Endothelial cell of umbilical vein (primary cell): ENCODE results near the gene ZNF283. TPM values are rescaled to one million over a fixed set of nuclear protein-coding genes. Genes with fewer than 3 reads are reported as not detected.

Experiments used
- BruUV-seq: library from RNA; stranded (reverse); fragments of 400-500 nt; replicated peaks from 2 replicates; lab custom pipeline; 2021; lab: Mats Ljungman, UMichigan
- CTCF ChIA-PET: fragments of 300-600, 350-600 bp; sonication (Branson Sonifier 250); formaldehyde crosslinking; loops from one replicate; lab custom pipeline; 2021; ENCODE audit warnings: antibody characterized with exemption, inconsistent platforms; lab: Charles Lee
- POLR2A ChIA-PET: fragments of 300-600, 350-600 bp; sonication (Branson Sonifier 250); formaldehyde crosslinking; loops from one replicate; lab custom pipeline; 2021; ENCODE audit warnings: antibody characterized with exemption, inconsistent platforms; lab: Charles Lee
- DNase-seq: peaks from one replicate; pipeline ENCODE4 v3.0.0-alpha.2; 2011; ENCODE audit warnings: low read depth, low spot score
- FAIRE-seq: peaks from 2 replicates; lab custom pipeline; 2011; peaks lifted over from hg19 to GRCh38; lab: Jason Lieb, UNC
- H2AFZ ChIP-seq: 2 replicates; pipeline ENCODE4 v1.6.0; 2012; ENCODE audit warnings: low read depth, low read length, control low read depth, inconsistent platforms
- H3K27ac ChIP-seq: 2 replicates; pipeline ENCODE4 v1.5.1; 2011; ENCODE audit warnings: low read depth, mild to moderate bottlenecking, control low read depth, low read length, moderate library complexity; ENCODE audit not compliant: insufficient read depth
- H3K27me3 ChIP-seq, 2 experiments: 2 replicates each; pipeline versions ENCODE4 v1.6.0 to v1.6.1; 2011; ENCODE audit warnings: low read length in 2 of 2, mixed read lengths in 1 of 2; ENCODE audit not compliant: control insufficient read depth in 2 of 2, insufficient read depth in 2 of 2
- H3K36me3 ChIP-seq, 2 experiments: 2 replicates in 1 of 2; 3 replicates in 1 of 2; pipeline ENCODE4 v1.5.1; 2011; ENCODE audit warnings: low read length in 2 of 2, mild to moderate bottlenecking in 1 of 2, moderate library complexity in 1 of 2; ENCODE audit not compliant: control insufficient read depth in 2 of 2, insufficient read depth in 2 of 2; ENCODE audit errors: extremely low read depth in 1 of 2
- H3K4me1 ChIP-seq: 3 replicates; pipeline ENCODE4 v1.5.1; 2011; ENCODE audit warnings: mild to moderate bottlenecking, low read length; ENCODE audit not compliant: control insufficient read depth, insufficient read depth; ENCODE audit errors: extremely low read depth
- H3K4me2 ChIP-seq: 2 replicates; pipeline ENCODE4 v1.6.1; 2011; ENCODE audit warnings: low read length, control low read depth, mixed read lengths; ENCODE audit not compliant: insufficient read depth
- H3K4me3 ChIP-seq, 3 experiments: fragments of 200-600 bp in 1 of 3; sonication (generic), shearing (Covaris generic) in 1 of 3; replicated peaks in 1 of 3; 2 replicates each; pipeline ENCODE4 v1.5.1; 2011 to 2016; ENCODE audit warnings: control low read depth in 3 of 3, low read length in 3 of 3, mild to moderate bottlenecking in 2 of 3, inconsistent platforms in 1 of 3, low read depth in 1 of 3, moderate library complexity in 1 of 3; ENCODE audit not compliant: insufficient read depth in 1 of 3
- H3K79me2 ChIP-seq: 2 replicates; pipeline ENCODE4 v1.6.0; 2012; ENCODE audit warnings: low read length, inconsistent platforms; ENCODE audit not compliant: control insufficient read depth, insufficient read depth
- H3K9ac ChIP-seq: replicated peaks from 2 replicates; pipeline ENCODE3; 2011; ENCODE audit warnings: low read length, control low read depth; ENCODE audit not compliant: insufficient read depth; ENCODE audit errors: extremely low read depth
- H3K9me1 ChIP-seq: replicated peaks from 3 replicates; pipeline ENCODE4 v1.6.0; 2011; ENCODE audit warnings: mild to moderate bottlenecking, low read length; ENCODE audit not compliant: control insufficient read depth, insufficient read depth; ENCODE audit errors: extremely low read depth
- H3K9me3 ChIP-seq: replicated peaks from 2 replicates; pipeline ENCODE4 v1.5.1; 2012; ENCODE audit warnings: low read length, inconsistent platforms; ENCODE audit not compliant: control insufficient read depth, insufficient read depth
- H4K20me1 ChIP-seq: replicated peaks from 2 replicates; pipeline ENCODE3; 2011; ENCODE audit warnings: mild to moderate bottlenecking, low read length; ENCODE audit not compliant: control insufficient read depth, insufficient read depth; ENCODE audit errors: extremely low read depth
- EZH2 ChIP-seq: IDR thresholded peaks from 2 replicates; pipeline ENCODE4 v1.6.1; 2012; ENCODE audit warnings: borderline replicate concordance, low read depth, mild to moderate bottlenecking, moderate library complexity, low read length, inconsistent platforms; ENCODE audit not compliant: severe bottlenecking
- FOS ChIP-seq: IDR thresholded peaks from 2 replicates; pipeline ENCODE4 v1.6.1; 2011; ENCODE audit warnings: mild to moderate bottlenecking, low read length, moderate library complexity, borderline replicate concordance; ENCODE audit not compliant: insufficient read depth
- GATA2 ChIP-seq: IDR thresholded peaks from 2 replicates; pipeline ENCODE4 v1.7.0; 2011; ENCODE audit warnings: low read depth, mild to moderate bottlenecking, moderate library complexity, mixed read lengths, low read length; ENCODE audit not compliant: insufficient read length, insufficient read depth
- JUN ChIP-seq: IDR thresholded peaks from 2 replicates; pipeline ENCODE4 v1.6.1; 2011; ENCODE audit warnings: borderline replicate concordance, low read depth; ENCODE audit not compliant: insufficient read length, insufficient read depth
- MYC ChIP-seq: IDR thresholded peaks from one replicate; pipeline ENCODE4 v1.6.1; 2011; ENCODE audit warnings: mild to moderate bottlenecking, low read depth, low read length
- POLR2A ChIP-seq: IDR thresholded peaks from 2 replicates; pipeline ENCODE4 v1.6.1; 2012; ENCODE audit warnings: low read depth, mild to moderate bottlenecking, control low read depth, low read length
- POLR2AphosphoS5 ChIP-seq: IDR thresholded peaks from 2 replicates; pipeline ENCODE4 v1.6.1; 2012; ENCODE audit warnings: low read depth, mild to moderate bottlenecking, control low read depth, low read length, moderate library complexity; ENCODE audit not compliant: insufficient read depth
- dilution Hi-C: fragments of 300-500 bp; cut with MboI; formaldehyde crosslinking; loops from one replicate; pipeline ENCODE4 v1.15.0; 2019; ENCODE audit warnings: low sequenced_read_pairs; ENCODE audit not compliant: extremely low pct_ligation_motif_present
- intact Hi-C: fragments of 100-400 bp; cut with micrococcal nuclease; formaldehyde crosslinking; loops from one replicate; pipeline ENCODE4 v1.10.0; 2022
- polyA plus RNA-seq, 4 experiments: library from polyadenylated mRNA; depleted of rRNA in 3 of 4; stranded (reverse) in 3 of 4; unstranded in 1 of 4; fragments of >200 nt; gene quantifications; 2 replicates each; pipeline versions ENCODE4 v1.2.1 to v1.2.3, GENCODE V29; 2011 to 2012; ENCODE audit warnings: missing spikeins in 1 of 4
- total RNA-seq: library from RNA; stranded (reverse); gene quantifications from 2 replicates; pipeline ENCODE4 v1.2.3, GENCODE V29; 2021
- TF ChIP-seq, protein P1 (sequence below), 2 donors: IDR thresholded peaks; 1 replicate in 1 of 2; 2 replicates in 1 of 2; pipeline ENCODE4 v1.5.1; 2011; ENCODE audit warnings: low read length in 2 of 2, mild to moderate bottlenecking in 2 of 2, moderate library complexity in 2 of 2, control low read depth in 1 of 2, inconsistent platforms in 1 of 2, low read depth in 1 of 2; ENCODE audit not compliant: insufficient read depth in 1 of 2; ENCODE audit errors: extremely low read depth in 1 of 2
- TF ChIP-seq, protein P2 (sequence below): IDR thresholded peaks from 2 replicates; pipeline ENCODE4 v1.6.1; 2011; ENCODE audit not compliant: insufficient read depth, insufficient read length

The ZNF283 gene
- total and polyA plus RNA-seq, 2 donors (not counting 3 experiments of a cell fraction or from before 2014, with no cell fraction given), result 1.9 to 10.7 TPM

DNA sequence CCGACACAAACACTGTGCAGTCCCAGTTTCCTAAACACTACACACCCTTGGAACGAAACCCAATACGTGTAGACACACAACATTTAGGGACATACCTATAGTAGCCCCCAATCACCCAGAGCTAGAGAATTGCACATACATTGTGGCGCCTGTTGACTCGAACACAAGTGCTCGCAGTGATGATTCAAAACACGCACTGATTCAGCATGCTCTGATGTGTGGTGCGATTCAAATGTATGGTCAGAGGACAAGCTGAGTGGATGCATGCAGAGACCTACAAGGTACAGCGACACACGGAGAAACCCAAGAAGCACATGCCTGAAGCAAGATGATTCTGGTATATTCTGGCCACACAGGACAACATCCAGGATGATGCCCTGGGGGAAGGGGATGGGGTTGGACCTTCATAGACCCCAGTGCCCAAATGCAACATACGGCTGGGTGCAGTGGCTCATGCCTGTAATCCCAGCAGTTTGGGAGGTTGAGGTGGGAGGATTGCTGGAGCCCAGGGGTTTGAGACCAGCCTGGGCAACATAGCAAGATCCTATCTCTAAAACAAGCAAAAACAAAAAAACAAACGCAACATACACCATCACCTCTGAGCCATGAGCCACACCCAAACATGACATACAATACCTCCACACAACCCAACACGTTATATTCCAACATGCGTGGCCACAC lies 45.4 kb upstream of the ZNF283 start:
- BruUV-seq, result no TSS peak
- dilution Hi-C loops, result no loop called here
- POLR2A ChIA-PET, result no interaction called here

More for the DNA sequence above, 45.4 kb upstream of the ZNF283 start:
- Histone ChIP-seq H4K20me1 (no peaks in the 10 kb centered on the region), H3K4me2 (no peak overlapping the region), H3K4me1 (peaks cover 30% of the 10 kb centered on the region), H3K27me3 (no peaks in the 10 kb centered on the region), H3K9me3 (no peaks in the 10 kb centered on the region), H3K4me3 (no peak overlapping the region), H2AFZ (no peak overlapping the region), H3K9ac (no peak overlapping the region), H3K79me2 (no peaks in the 10 kb centered on the region), H3K9me1 (no peaks in the 10 kb centered on the region), H3K36me3 (no peaks in the 10 kb centered on the region), H3K27ac (no peak overlapping the region)
- TF ChIP-seq EZH2 (no peak), POLR2AphosphoS5 (no peak), GATA2 (no peak), FOS (no peak), POLR2A (no peak), JUN (no peak), MYC (no peak)
- TF ChIP-seq, protein P1, sequence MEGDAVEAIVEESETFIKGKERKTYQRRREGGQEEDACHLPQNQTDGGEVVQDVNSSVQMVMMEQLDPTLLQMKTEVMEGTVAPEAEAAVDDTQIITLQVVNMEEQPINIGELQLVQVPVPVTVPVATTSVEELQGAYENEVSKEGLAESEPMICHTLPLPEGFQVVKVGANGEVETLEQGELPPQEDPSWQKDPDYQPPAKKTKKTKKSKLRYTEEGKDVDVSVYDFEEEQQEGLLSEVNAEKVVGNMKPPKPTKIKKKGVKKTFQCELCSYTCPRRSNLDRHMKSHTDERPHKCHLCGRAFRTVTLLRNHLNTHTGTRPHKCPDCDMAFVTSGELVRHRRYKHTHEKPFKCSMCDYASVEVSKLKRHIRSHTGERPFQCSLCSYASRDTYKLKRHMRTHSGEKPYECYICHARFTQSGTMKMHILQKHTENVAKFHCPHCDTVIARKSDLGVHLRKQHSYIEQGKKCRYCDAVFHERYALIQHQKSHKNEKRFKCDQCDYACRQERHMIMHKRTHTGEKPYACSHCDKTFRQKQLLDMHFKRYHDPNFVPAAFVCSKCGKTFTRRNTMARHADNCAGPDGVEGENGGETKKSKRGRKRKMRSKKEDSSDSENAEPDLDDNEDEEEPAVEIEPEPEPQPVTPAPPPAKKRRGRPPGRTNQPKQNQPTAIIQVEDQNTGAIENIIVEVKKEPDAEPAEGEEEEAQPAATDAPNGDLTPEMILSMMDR (IDR thresholded peaks at IDR 0.05; ENCODE audit: extremely low read depth in 1 of 2, insufficient read depth in 1 of 2, low read depth in 1 of 2, low read length in 2 of 2), result no peak
- TF ChIP-seq, protein P2, sequence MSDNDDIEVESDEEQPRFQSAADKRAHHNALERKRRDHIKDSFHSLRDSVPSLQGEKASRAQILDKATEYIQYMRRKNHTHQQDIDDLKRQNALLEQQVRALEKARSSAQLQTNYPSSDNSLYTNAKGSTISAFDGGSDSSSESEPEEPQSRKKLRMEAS, result no peak
- intact Hi-C loops, result no loop called here
- CTCF ChIA-PET, result interaction anchor here (1.0 kb wide), 1 partner anchor 36 kb away, joined by 3 read pairs; no protein-coding TSS in a partner anchor
- FAIRE-seq, result no peak
- no peak for DNase-seq
